ENCODE measurements around the gene SORCS3. TPM values are rescaled to one million over a fixed set of nuclear protein-coding genes. Genes with fewer than 3 reads are reported as not detected.

The SORCS3 gene
- total RNA-seq, 1 experiment from 2014 or later = not detected

GRCh38 chr10:105192861-105193260 lies 551.8 kb downstream of the SORCS3 start:
- TF ChIP-seq CTCF (IDR thresholded peaks at IDR 0.05; ENCODE audit: unreplicated experiment) = no peak
- Mint-ChIP-seq H3K27ac (ENCODE audit: low read depth, unreplicated experiment) (no peak overlapping the region), H3K36me3 (ENCODE audit: insufficient read depth, unreplicated experiment) (peaks cover 4% of the 10 kb centered on the region), H3K27me3 (ENCODE audit: insufficient read depth, unreplicated experiment) (no peaks in the 10 kb centered on the region), H3K4me1 (ENCODE audit: insufficient read depth, unreplicated experiment) (peaks cover 5% of the 10 kb centered on the region), H3K9me3 (ENCODE audit: unreplicated experiment) (peaks cover 7% of the 10 kb centered on the region), H3K4me3 (ENCODE audit: unreplicated experiment) (no peak overlapping the region)
- no peak for DNase-seq (ENCODE audit: unreplicated experiment)
- POLR2A ChIA-PET = no interaction called here
- CTCF ChIA-PET = interaction anchor here (0.6 kb wide), 1 partner anchor 67 kb away, joined by 3 read pairs; no protein-coding TSS in a partner anchor
- BruUV-seq (replicated peaks) = no TSS peak
- intact Hi-C loops (cut with micrococcal nuclease) = no loop called here

- ChIA-PET POLR2A (no interaction called here), CTCF (interaction anchor here (0.8 to 0.9 kb wide), 2 partner anchors 23 to 188 kb away, joined by 3 to 4 read pairs; no protein-coding TSS in a partner anchor)
- H3K27ac Mint-ChIP-seq (ENCODE audit: low read depth, unreplicated experiment) = no peak overlapping the region
- no peaks in the 10 kb centered on the region for H3K27me3 Mint-ChIP-seq (ENCODE audit: insufficient read depth, unreplicated experiment)
- peaks cover 6% of the 10 kb centered on the region for H3K9me3 Mint-ChIP-seq (ENCODE audit: unreplicated experiment)
- intact Hi-C loops (cut with micrococcal nuclease) = no loop called here
- H3K4me3 Mint-ChIP-seq (ENCODE audit: unreplicated experiment) = no peak overlapping the region
- peak; percentile 85 for DNase-seq (ENCODE audit: unreplicated experiment)
- peaks cover 4% of the 10 kb centered on the region for H3K36me3 Mint-ChIP-seq (ENCODE audit: insufficient read depth, unreplicated experiment)
- no peak for TF ChIP-seq CTCF (IDR thresholded peaks at IDR 0.05; ENCODE audit: unreplicated experiment)
- BruUV-seq (replicated peaks) = no TSS peak
- peaks cover 5% of the 10 kb centered on the region for H3K4me1 Mint-ChIP-seq (ENCODE audit: insufficient read depth, unreplicated experiment)
Measured at GRCh38 chr10:105195831-105196230, 554.7 kb downstream of the SORCS3 start.

DNA sequence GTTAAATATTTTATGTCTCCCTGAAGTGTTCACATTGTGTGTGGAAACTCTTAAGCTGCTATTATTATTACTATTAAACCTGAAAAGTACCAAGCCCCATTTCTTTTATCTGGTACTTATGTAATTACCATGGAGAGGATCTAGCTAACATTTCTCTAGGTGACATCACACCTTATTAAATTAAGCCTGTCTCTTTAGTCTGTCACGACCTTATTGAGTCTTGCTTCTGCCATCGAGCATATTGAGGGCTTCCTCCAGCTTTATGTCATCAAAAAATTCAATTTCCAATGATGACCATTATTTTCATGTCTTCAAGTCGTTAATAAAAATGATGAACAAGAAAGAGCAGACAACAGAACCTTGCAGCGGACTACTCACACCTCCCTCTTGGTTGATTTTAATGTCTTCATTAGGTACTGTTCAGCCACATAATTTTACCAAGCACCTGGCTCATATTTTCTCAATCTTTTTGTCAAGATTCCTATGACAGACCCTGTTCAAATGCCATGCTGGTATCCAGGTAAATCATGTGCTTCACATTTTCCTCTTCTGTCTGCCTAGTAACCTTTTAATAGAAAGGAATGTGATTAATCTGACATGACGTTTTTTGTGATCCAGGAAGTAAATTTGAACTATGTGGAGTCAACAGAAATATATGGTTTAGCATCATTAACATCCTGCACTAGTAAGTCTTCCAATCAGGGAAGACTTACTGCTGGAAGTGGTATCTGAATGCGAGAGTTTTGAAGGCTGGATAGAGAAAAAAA lies 556.7 kb downstream of the SORCS3 start:
- BruUV-seq (replicated peaks) = no TSS peak
- Mint-ChIP-seq H3K27me3 (ENCODE audit: insufficient read depth, unreplicated experiment) (no peaks in the 10 kb centered on the region), H3K27ac (ENCODE audit: low read depth, unreplicated experiment) (no peak overlapping the region), H3K36me3 (ENCODE audit: insufficient read depth, unreplicated experiment) (peaks cover 4% of the 10 kb centered on the region), H3K4me1 (ENCODE audit: insufficient read depth, unreplicated experiment) (peaks cover 5% of the 10 kb centered on the region), H3K4me3 (ENCODE audit: unreplicated experiment) (no peak overlapping the region), H3K9me3 (ENCODE audit: unreplicated experiment) (peaks cover 12% of the 10 kb centered on the region)
- DNase-seq (ENCODE audit: unreplicated experiment) = no peak
- intact Hi-C loops (cut with micrococcal nuclease) = no loop called here
- POLR2A ChIA-PET = no interaction called here
- TF ChIP-seq CTCF (IDR thresholded peaks at IDR 0.05; ENCODE audit: unreplicated experiment) = no peak
- CTCF ChIA-PET = interaction anchor here (0.6 kb wide), 1 partner anchor 991 kb away, joined by 5 read pairs; no protein-coding TSS in a partner anchor

DNA sequence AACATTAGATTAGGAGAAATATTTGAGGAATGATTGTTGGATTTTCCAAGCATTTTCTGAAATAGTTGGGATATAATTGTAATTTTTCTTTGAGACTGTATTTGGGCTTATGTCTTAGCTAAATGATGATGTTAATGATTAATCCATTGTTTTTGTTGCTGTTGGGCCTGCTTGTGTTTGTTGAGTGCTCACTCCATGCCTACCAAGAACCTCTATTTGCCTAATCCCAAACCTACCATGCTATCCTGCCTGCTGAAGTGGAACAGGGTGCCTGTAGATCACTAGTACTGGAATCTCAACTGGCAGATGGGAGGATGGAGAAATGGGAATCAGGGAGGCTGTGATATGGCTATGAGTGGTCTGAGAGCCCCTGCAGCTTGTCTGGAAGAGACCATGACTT lies 565.5 kb downstream of the SORCS3 start:
- intact Hi-C loops (cut with micrococcal nuclease) = no loop called here
- CTCF ChIA-PET = interaction anchor here (0.6 to 0.7 kb wide), 2 partner anchors 34 to 277 kb away, joined by 3 read pairs; no protein-coding TSS in a partner anchor
- H3K4me1 Mint-ChIP-seq (ENCODE audit: insufficient read depth, unreplicated experiment) = peaks cover 8% of the 10 kb centered on the region

More for the DNA sequence above, 565.5 kb downstream of the SORCS3 start:
- no peak for TF ChIP-seq CTCF (IDR thresholded peaks at IDR 0.05; ENCODE audit: unreplicated experiment)
- no peak for DNase-seq (ENCODE audit: unreplicated experiment)
- BruUV-seq (replicated peaks) = no TSS peak
- Mint-ChIP-seq H3K27ac (ENCODE audit: low read depth, unreplicated experiment) (no peak overlapping the region), H3K4me3 (ENCODE audit: unreplicated experiment) (no peak overlapping the region), H3K36me3 (ENCODE audit: insufficient read depth, unreplicated experiment) (no peaks in the 10 kb centered on the region), H3K9me3 (ENCODE audit: unreplicated experiment) (peaks cover 23% of the 10 kb centered on the region), H3K27me3 (ENCODE audit: insufficient read depth, unreplicated experiment) (no peaks in the 10 kb centered on the region)
- POLR2A ChIA-PET = no interaction called here
